ENCODE measurements around the gene ELF4. TPM values are rescaled to one million over a fixed set of nuclear protein-coding genes. Genes with fewer than 3 reads are reported as not detected.

ELF4 gene
- total RNA-seq, 1 experiment from 2014 or later: 1.9 TPM

GRCh38 chrX:130034178-130034577 lies 76.1 kb downstream of the ELF4 start:
- ChIA-PET CTCF (interaction anchor here (1.0 kb wide), 1 partner anchor 27 kb away, joined by 3 read pairs; no protein-coding TSS in a partner anchor), POLR2A (no interaction called here)
- Mint-ChIP-seq H3K36me3 (no peaks in the 10 kb centered on the region), H3K9me3 (no peaks in the 10 kb centered on the region), H3K27ac (no peak overlapping the region), H3K27me3 (ENCODE audit: low read depth) (no peaks in the 10 kb centered on the region), H3K4me1 (no peaks in the 10 kb centered on the region), H3K4me3 (no peak overlapping the region)
- no peak for DNase-seq (ENCODE audit: low spot score)
- TF ChIP-seq IRF2 (CRISPR knock-in tag; IDR thresholded peaks at IDR 0.05; ENCODE audit: borderline replicate concordance, low read depth): no peak
- no peak for TF ChIP-seq MAX (CRISPR knock-in tag; IDR thresholded peaks at IDR 0.05)
- TF ChIP-seq USF2 (CRISPR knock-in tag; IDR thresholded peaks at IDR 0.05): no peak
- TF ChIP-seq NR1H2 (CRISPR knock-in tag; IDR thresholded peaks at IDR 0.05): no peak
- TF ChIP-seq ETV6 (CRISPR knock-in tag; IDR thresholded peaks at IDR 0.05): no peak
- TF ChIP-seq KAT7 (CRISPR knock-in tag; IDR thresholded peaks at IDR 0.05; ENCODE audit: borderline replicate concordance): no peak
- TF ChIP-seq ZMAT4 (CRISPR knock-in tag; IDR thresholded peaks at IDR 0.05): no peak
- no peak for TF ChIP-seq PREB (CRISPR knock-in tag; IDR thresholded peaks at IDR 0.05; ENCODE audit: borderline replicate concordance)
- TF ChIP-seq TCF7 (CRISPR knock-in tag; IDR thresholded peaks at IDR 0.05; ENCODE audit: low read depth): no peak
- no peak for TF ChIP-seq NFYB (CRISPR knock-in tag; conservative IDR thresholded peaks at IDR 0.05; ENCODE audit: low read depth)
- no peak for TF ChIP-seq CREB1 (CRISPR knock-in tag; IDR thresholded peaks at IDR 0.05)
- ATAC-seq: no peak

GRCh38 chrX:130032552-130032951 lies 77.7 kb downstream of the ELF4 start:
- Mint-ChIP-seq H3K4me1 (peaks cover 4% of the 10 kb centered on the region; the same call in 1 of the 2 replicates), H3K27ac (no peak overlapping the region), H3K4me3 (no peak overlapping the region), H3K9me3 (no peaks in the 10 kb centered on the region), H3K36me3 (peaks cover 4% of the 10 kb centered on the region; the same call in 1 of the 2 replicates), H3K27me3 (ENCODE audit: low read depth) (no peaks in the 10 kb centered on the region)
- no peak for TF ChIP-seq PREB (CRISPR knock-in tag; IDR thresholded peaks at IDR 0.05; ENCODE audit: borderline replicate concordance)
- no peak for TF ChIP-seq ZNF317 (CRISPR knock-in tag; IDR thresholded peaks at IDR 0.05; ENCODE audit: borderline replicate concordance, low read depth)
- TF ChIP-seq PRRX2 (CRISPR knock-in tag; IDR thresholded peaks at IDR 0.05): no peak
- TF ChIP-seq TEAD4 (CRISPR knock-in tag; IDR thresholded peaks at IDR 0.05): no peak
- ATAC-seq (no peak), DNase-seq (ENCODE audit: low spot score) (no peak)
- ChIA-PET CTCF (no interaction called here), POLR2A (no interaction called here)

- Mint-ChIP-seq H3K27ac (no peak overlapping the region), H3K4me1 (peaks cover 4% of the 10 kb centered on the region; the same call in 1 of the 2 replicates), H3K36me3 (peaks cover 8% of the 10 kb centered on the region; the same call in 1 of the 2 replicates), H3K27me3 (ENCODE audit: low read depth) (no peaks in the 10 kb centered on the region), H3K4me3 (no peak overlapping the region), H3K9me3 (no peaks in the 10 kb centered on the region)
- ATAC-seq: peak; percentile 57
- ChIA-PET CTCF (interaction anchor here (0.6 kb wide), 1 partner anchor 100 kb away, joined by 5 read pairs; no protein-coding TSS in a partner anchor), POLR2A (no interaction called here)
- no peak for DNase-seq (ENCODE audit: low spot score)
- no peak for TF ChIP-seq MAX (CRISPR knock-in tag; IDR thresholded peaks at IDR 0.05)
- no peak for TF ChIP-seq ZNF263 (CRISPR knock-in tag; IDR thresholded peaks at IDR 0.05; ENCODE audit: low read depth)
- no peak for TF ChIP-seq ZNF121 (CRISPR knock-in tag; IDR thresholded peaks at IDR 0.05)
- no peak for TF ChIP-seq CTCF (IDR thresholded peaks at IDR 0.05)
- TF ChIP-seq SOX15 (CRISPR knock-in tag; IDR thresholded peaks at IDR 0.05): no peak
- TF ChIP-seq ZNF512 (CRISPR knock-in tag; IDR thresholded peaks at IDR 0.05; ENCODE audit: borderline replicate concordance): no peak
- no peak for TF ChIP-seq ZSCAN18 (CRISPR knock-in tag; IDR thresholded peaks at IDR 0.05)
- no peak for TF ChIP-seq HMGA2 (CRISPR knock-in tag; IDR thresholded peaks at IDR 0.05)
- TF ChIP-seq E2F1 (CRISPR knock-in tag; IDR thresholded peaks at IDR 0.05): no peak
Observed at GRCh38 chrX:130030826-130031225, 79.5 kb downstream of the ELF4 start.

Data from WTC11 (cell line).